Transverse colon (tissue), 4 donors: ENCODE data around the gene GPR17. TPM values are rescaled to one million over a fixed set of nuclear protein-coding genes. Genes with fewer than 3 reads are reported as not detected.

ENCODE experiments used
- DNase-seq: peaks from one replicate; pipeline ENCODE4 v3.0.0-alpha.2; 2019
- H3K27ac ChIP-seq, 4 donors: fragments of 200-600 bp; sonication (generic); 2 replicates each; pipeline ENCODE4 v1.5.1; 2016 to 2018; ENCODE audit warnings: inconsistent platforms in 4 of 4
- H3K27me3 ChIP-seq: fragments of 200-600 bp; sonication (generic); 2 replicates; pipeline ENCODE4 v1.5.1; 2017; ENCODE audit warnings: inconsistent platforms
- H3K36me3 ChIP-seq, 4 donors: fragments of 200-600 bp; sonication (generic); 2 replicates each; pipeline ENCODE4 v1.5.1; 2017 to 2019; ENCODE audit warnings: inconsistent platforms in 4 of 4
- H3K4me1 ChIP-seq, 4 donors: fragments of 200-600 bp; sonication (generic); 2 replicates each; pipeline ENCODE4 v1.5.1; 2017 to 2020; ENCODE audit warnings: inconsistent platforms in 4 of 4
- H3K4me3 ChIP-seq, 4 donors: fragments of 200-600 bp; sonication (generic); 1 replicate in 1 of 4; 2 replicates in 3 of 4; pipeline versions ENCODE4 v1.5.1 to v1.6.1; 2017 to 2019; ENCODE audit warnings: inconsistent platforms in 4 of 4
- H3K9me3 ChIP-seq, 2 donors: fragments of 200-600 bp; sonication (generic); 2 replicates each; pipeline ENCODE4 v1.5.1; 2017 to 2019; ENCODE audit warnings: inconsistent platforms in 2 of 2
- CTCF ChIP-seq, 5 experiments: fragments of 200-600 bp in 3 of 5; fragments of 450-650 bp in 2 of 5; sonication (generic) in 3 of 5; IDR thresholded peaks; 1 replicate in 2 of 5; 2 replicates in 3 of 5; pipeline ENCODE4 v1.5.1; 2016 to 2017; ENCODE audit warnings: antibody characterized with exemption in 5 of 5, inconsistent platforms in 3 of 5, mild to moderate bottlenecking in 2 of 5, moderate library complexity in 1 of 5
- EP300 ChIP-seq: sonication (generic); formaldehyde crosslinking; IDR thresholded peaks from one replicate; pipeline ENCODE4 v1.6.1; 2017; ENCODE audit warnings: antibody characterized with exemption, low read depth
- POLR2A ChIP-seq: fragments of 450-650 bp; IDR thresholded peaks from one replicate; pipeline ENCODE4 v1.6.1; 2016; ENCODE audit warnings: antibody characterized with exemption, mild to moderate bottlenecking, moderate library complexity
- POLR2AphosphoS5 ChIP-seq, 3 donors: sonication (generic); formaldehyde crosslinking; IDR thresholded peaks; one replicate each; pipeline ENCODE4 v1.6.1; 2016; ENCODE audit warnings: antibody characterized with exemption in 3 of 3
- whole genome bisulfite sequencing, 2 donors: methylation state at CpG; one replicate each; pipeline ENCODE4 v1.1.5; 2018; ENCODE audit warnings: low coverage in 1 of 2; 5-methylcytosine and 5-hydroxymethylcytosine counted together
- in situ Hi-C, 4 donors: fragments of 200-750 bp; cut with MboI; loops; one replicate each; pipeline versions ENCODE4 v1.15.0 to v1.15.1; 2017; ENCODE audit warnings: low sequenced_read_pairs in 3 of 4, low pct_ligation_motif_present in 1 of 4, low pct_unique_long_range_greater_than_20kb in 1 of 4
- intact Hi-C: fragments of 100-400 bp; cut with DNase I; formaldehyde crosslinking; loops from one replicate; pipeline ENCODE4 v1.15.1; 2023; ENCODE audit warnings: low total_unique reads
- total RNA-seq, 4 donors: library from RNA; depleted of rRNA; stranded (reverse); fragments of >200 nt; gene quantifications; one replicate each; pipeline ENCODE4 v1.1.0, GENCODE V29; 2016

The GPR17 gene
- total RNA-seq, 4 donors from 2014 or later: 0.14 TPM; not detected in 3

GRCh38 chr2:127618551-127619202, 27.3 kb upstream of the GPR17 start:
- Histone ChIP-seq H3K4me3 (no peak overlapping the region), H3K36me3 (peaks cover 0 to 3% (median 0%) of the 10 kb centered on the region in 4 donors), H3K9me3 (peaks cover 0 to under 1% of the 10 kb centered on the region in 2 donors), H3K27me3 (no peaks in the 10 kb centered on the region), H3K4me1 (no peaks in the 10 kb centered on the region), H3K27ac (no peak overlapping the region)
- no peak for TF ChIP-seq POLR2A
- no peak for TF ChIP-seq CTCF (IDR thresholded peaks at IDR 0.05)
- no peak for TF ChIP-seq EP300
- no peak for TF ChIP-seq POLR2AphosphoS5 (IDR thresholded peaks at IDR 0.05)
- no peak for DNase-seq
- intact Hi-C loops (no loop called here), in situ Hi-C loops (no loop called here)
- 70 to 83% methylated on average over 3 to 7 of the region's 7 CpGs for WGBS, 2 donors

GRCh38 chr2:127619203-127619590, 26.8 kb upstream of the GPR17 start:
- intact Hi-C loops: no loop called here
- H3K36me3 ChIP-seq: no peaks in the 10 kb centered on the region
- TF ChIP-seq POLR2A: no peak
- TF ChIP-seq CTCF (IDR thresholded peaks at IDR 0.05): no peak
- TF ChIP-seq POLR2AphosphoS5 (IDR thresholded peaks at IDR 0.05): no peak
- TF ChIP-seq EP300: no peak
- H3K27me3 ChIP-seq: no peaks in the 10 kb centered on the region
- in situ Hi-C loops: no loop called here
- no peaks in the 10 kb centered on the region for H3K9me3 ChIP-seq
- H3K27ac ChIP-seq: no peak overlapping the region
- DNase-seq: peak; percentile 3
- H3K4me3 ChIP-seq: no peak overlapping the region
- 96% methylated on average over 5 of the region's 6 CpGs; no CpG with 5 or more reads in 1 of the 2 donors for WGBS, 2 donors
- no peaks in the 10 kb centered on the region for H3K4me1 ChIP-seq

GRCh38 chr2:127619877-127620705, 25.9 kb upstream of the GPR17 start:
- 10 to 64% methylated on average over 2 to 16 of the region's 16 CpGs for WGBS, 2 donors
- in situ Hi-C loops (no loop called here), intact Hi-C loops (no loop called here)

More at GRCh38 chr2:127619877-127620705, 25.9 kb upstream of the GPR17 start:
- DNase-seq: peak; percentile 18
- TF ChIP-seq POLR2AphosphoS5 (IDR thresholded peaks at IDR 0.05): no peak
- no peak for TF ChIP-seq EP300
- no peak for TF ChIP-seq POLR2A
- TF ChIP-seq CTCF (IDR thresholded peaks at IDR 0.05): no peak
- H3K4me3 ChIP-seq: no peak overlapping the region
- no peaks in the 10 kb centered on the region for H3K9me3 ChIP-seq
- H3K27ac ChIP-seq: no peak overlapping the region
- no peaks in the 10 kb centered on the region for H3K27me3 ChIP-seq
- H3K36me3 ChIP-seq: no peaks in the 10 kb centered on the region
- no peaks in the 10 kb centered on the region for H3K4me1 ChIP-seq
